ENCODE results near the gene SMG6. TPM values are rescaled to one million over a fixed set of nuclear protein-coding genes. Genes with fewer than 3 reads are reported as not detected.

Gene SMG6
- total RNA-seq, 2 experiments from 2014 or later = 39.3 to 39.7 TPM

GRCh38 chr17:2213291-2213960 is 90.2 kb downstream of the SMG6 start:
- ChIA-PET POLR2A (interaction anchor here (0.7 to 2.6 kb wide), 5 partner anchors 14 to 497 kb away, joined by 3 to 10 read pairs (median 4); partner anchors contain the start of gene HIC1), CTCF (interaction anchor here (0.9 to 2.1 kb wide), 3 partner anchors 31 to 159 kb away, joined by 3 to 8 read pairs (median 3); partner anchors contain the start of gene HIC1)
- no peak for TF ChIP-seq CTCF (IDR thresholded peaks at IDR 0.05)
- Histone ChIP-seq H3K27ac (ENCODE audit: low read depth in 1 of 2, low read length in 2 of 2) (peak overlapping the region; percentile 64 to 81), H3K4me1 (ENCODE audit: insufficient read depth, low read length) (peaks cover 48% of the 10 kb centered on the region), H3K27me3 (ENCODE audit: control insufficient read depth in 1 of 2, insufficient read depth in 2 of 2, low read length in 2 of 2) (no peaks in the 10 kb centered on the region), H3K9me3 (ENCODE audit: control insufficient read depth in 1 of 2, insufficient read depth in 1 of 2, low read length in 2 of 2) (no peaks in the 10 kb centered on the region), H3K4me3 (ENCODE audit: low read length) (no peak overlapping the region), H3K36me3 (ENCODE audit: insufficient read depth, low read length) (peaks cover 8% of the 10 kb centered on the region)
- H3K4me1 Mint-ChIP-seq (ENCODE audit: low read depth) = peaks cover 66% of the 10 kb centered on the region
- H3K36me3 Mint-ChIP-seq (ENCODE audit: low read depth) = peaks cover 18% of the 10 kb centered on the region
- ATAC-seq (ENCODE audit: poor library complexity) (no peak), DNase-seq (no peak)
- H3K27me3 Mint-ChIP-seq = no peaks in the 10 kb centered on the region
- peak overlapping the region; percentile 69 for H3K4me3 Mint-ChIP-seq
- intact Hi-C loops (cut with DNase I, micrococcal nuclease) = loop anchor here in 1 of 2 experiments (10.0 kb wide), 1 partner anchor 159 kb away; the partner anchor contains the start of gene HIC1
- no peaks in the 10 kb centered on the region for H3K9me3 Mint-ChIP-seq
- peak overlapping the region; percentile 95 for H3K27ac Mint-ChIP-seq

GRCh38 chr17:2212400-2212981 is 91.1 kb downstream of the SMG6 start:
- H3K4me3 Mint-ChIP-seq = peak overlapping the region; percentile 35
- peaks cover 69% of the 10 kb centered on the region for H3K4me1 Mint-ChIP-seq (ENCODE audit: low read depth)
- H3K4me3 ChIP-seq (ENCODE audit: low read length) = no peak overlapping the region
- peak overlapping the region; percentile 64 to 81 for H3K27ac ChIP-seq (ENCODE audit: low read depth in 1 of 2, low read length in 2 of 2)
- peaks cover 8% of the 10 kb centered on the region for H3K36me3 ChIP-seq (ENCODE audit: insufficient read depth, low read length)
- ChIA-PET CTCF (interaction anchor here (2.1 kb wide), 1 partner anchor 32 kb away, joined by 8 read pairs; no protein-coding TSS in a partner anchor), POLR2A (interaction anchor here (1.4 to 2.6 kb wide), 2 partner anchors 13 to 157 kb away, joined by 3 to 10 read pairs; partner anchors contain the start of gene HIC1)
- intact Hi-C loops (cut with DNase I, micrococcal nuclease) = loop anchor here in 1 of 2 experiments (10.0 kb wide), 1 partner anchor 158 kb away; the partner anchor contains the start of gene HIC1
- no peaks in the 10 kb centered on the region for H3K9me3 Mint-ChIP-seq
- peaks cover 23% of the 10 kb centered on the region for H3K36me3 Mint-ChIP-seq (ENCODE audit: low read depth)
- H3K4me1 ChIP-seq (ENCODE audit: insufficient read depth, low read length) = peaks cover 48% of the 10 kb centered on the region
- no peaks in the 10 kb centered on the region for H3K9me3 ChIP-seq (ENCODE audit: control insufficient read depth in 1 of 2, insufficient read depth in 1 of 2, low read length in 2 of 2)
- ATAC-seq (ENCODE audit: poor library complexity) (no peak), DNase-seq (peak in 1 of 14 experiments; percentile 18)
- H3K27ac Mint-ChIP-seq = peak overlapping the region; percentile 95
- TF ChIP-seq CTCF (IDR thresholded peaks at IDR 0.05) = no peak
- no peaks in the 10 kb centered on the region for H3K27me3 Mint-ChIP-seq
- H3K27me3 ChIP-seq (ENCODE audit: control insufficient read depth in 1 of 2, insufficient read depth in 2 of 2, low read length in 2 of 2) = no peaks in the 10 kb centered on the region

- H3K27me3 Mint-ChIP-seq = no peaks in the 10 kb centered on the region
- Histone ChIP-seq H3K4me3 (ENCODE audit: low read length) (no peak overlapping the region), H3K9me3 (ENCODE audit: control insufficient read depth in 1 of 2, insufficient read depth in 1 of 2, low read length in 2 of 2) (no peaks in the 10 kb centered on the region), H3K4me1 (ENCODE audit: insufficient read depth, low read length) (peaks cover 48% of the 10 kb centered on the region), H3K36me3 (ENCODE audit: insufficient read depth, low read length) (peaks cover 8% of the 10 kb centered on the region), H3K27ac (ENCODE audit: low read depth in 1 of 2, low read length in 2 of 2) (peak overlapping the region in 1 of 2 donors; percentile 81), H3K27me3 (ENCODE audit: control insufficient read depth in 1 of 2, insufficient read depth in 2 of 2, low read length in 2 of 2) (no peaks in the 10 kb centered on the region)
- intact Hi-C loops (cut with DNase I, micrococcal nuclease) = loop anchor here in 1 of 2 experiments (10.0 kb wide), 1 partner anchor 157 kb away; the partner anchor contains the start of gene HIC1
- ChIA-PET CTCF (interaction anchor here (1.9 kb wide), 1 partner anchor 33 kb away, joined by 6 read pairs; no protein-coding TSS in a partner anchor), POLR2A (no interaction called here)
- no peak for TF ChIP-seq CTCF (IDR thresholded peaks at IDR 0.05)
- ATAC-seq (ENCODE audit: poor library complexity) = no peak
- peaks cover 23% of the 10 kb centered on the region for H3K36me3 Mint-ChIP-seq (ENCODE audit: low read depth)
- no peak for DNase-seq
- H3K9me3 Mint-ChIP-seq = no peaks in the 10 kb centered on the region
- peak overlapping the region; percentile 95 for H3K27ac Mint-ChIP-seq
- H3K4me1 Mint-ChIP-seq (ENCODE audit: low read depth) = peaks cover 68% of the 10 kb centered on the region
- H3K4me3 Mint-ChIP-seq = peak overlapping the region; percentile 60
Observed at GRCh38 chr17:2211661-2212399, 91.8 kb downstream of the SMG6 start.

All from CD4-positive, alpha-beta T cell (primary cell).